IMR-90 (cell line): ENCODE measurements around the gene SEMA6A.

ENCODE experiments used
- CTCF ChIP-seq: conservative IDR thresholded peaks from 2 replicates; pipeline ENCODE4 v1.5.1; 2012; ENCODE audit warnings: mild to moderate bottlenecking, low read depth, low read length, improper control_type of control experiment
- POLR2A ChIP-seq: IDR thresholded peaks from 2 replicates; pipeline ENCODE4 v1.6.1; 2012; ENCODE audit warnings: mild to moderate bottlenecking, low read depth, low read length
- RFX5 ChIP-seq: IDR thresholded peaks from 2 replicates; pipeline ENCODE4 v1.8.0; 2012; ENCODE audit warnings: low read depth, mild to moderate bottlenecking, low read length, moderate library complexity

- no peak for TF ChIP-seq RFX5
- TF ChIP-seq CTCF, result no peak
- no peak for TF ChIP-seq POLR2A
Observed at GRCh38 chr5:116484645-116485044, 90.0 kb downstream of the SEMA6A start.
